NCI-H345 (cell line): ENCODE measurements around the gene FDXACB1.
"Not testable (repeated sequence)": the region's sequence is repeated elsewhere in the genome, so short reads cannot be mapped to it uniquely, and the experiment has no call there.

Source experiments
- DNase-seq: peaks from one replicate; lab custom pipeline; 2025; lab: John Stamatoyannopoulos, UW

The FDXACB1 gene

DNA sequence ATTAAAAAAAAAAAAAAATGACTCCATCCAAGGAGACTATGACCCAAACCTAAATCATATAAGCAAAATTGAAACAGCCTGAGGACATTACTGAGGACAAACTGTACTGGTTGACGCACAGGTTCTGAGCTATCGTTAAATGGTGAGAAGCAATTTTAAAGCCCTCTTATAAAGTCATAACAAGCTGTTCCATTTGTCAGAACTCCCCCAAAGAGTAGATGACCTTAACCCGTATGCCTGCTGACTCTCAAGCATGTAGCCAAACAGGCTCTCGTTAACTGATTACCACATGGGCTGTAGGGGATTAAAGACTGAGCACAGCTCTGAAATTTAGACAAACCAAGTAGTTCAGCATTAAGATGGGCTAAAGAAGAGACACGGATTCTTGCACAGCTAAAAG lies 30.4 kb upstream of the FDXACB1 start:
- no peak for DNase-seq

DNA sequence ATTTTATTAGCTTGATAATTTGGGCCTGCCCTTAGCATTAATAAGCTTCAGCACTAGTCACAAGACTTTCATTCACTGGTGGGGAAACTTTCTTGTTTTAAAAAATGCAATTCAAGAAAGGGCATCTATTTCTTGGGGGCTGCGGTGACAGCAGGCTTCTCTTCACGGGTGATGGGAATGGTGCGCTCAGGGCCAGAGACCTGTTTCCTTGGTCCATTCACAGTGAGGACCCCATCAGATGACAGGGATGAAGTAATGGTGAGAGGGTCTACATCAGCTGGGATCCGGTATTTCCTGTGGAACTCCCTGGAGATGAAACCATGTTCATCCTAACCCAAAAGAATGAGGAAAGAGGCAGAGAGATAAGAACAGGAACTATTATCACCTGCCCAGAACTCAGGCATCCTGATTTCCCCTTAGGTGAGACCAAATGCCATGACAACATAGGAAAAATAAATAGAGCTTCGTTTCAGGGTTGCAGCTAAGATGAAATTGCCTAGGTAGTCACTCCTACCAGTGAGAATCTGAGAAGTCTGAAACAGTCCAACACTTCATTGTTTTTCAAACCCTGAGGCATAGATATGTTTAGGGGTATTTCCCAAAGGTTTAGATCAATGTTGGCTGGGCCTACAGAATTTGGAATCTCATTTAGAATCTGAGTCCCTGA lies 29.8 kb upstream of the FDXACB1 start:
- no peak for DNase-seq

GRCh38 chr11:111906680-111907079 lies 27.7 kb upstream of the FDXACB1 start:
- DNase-seq = no peak

DNA sequence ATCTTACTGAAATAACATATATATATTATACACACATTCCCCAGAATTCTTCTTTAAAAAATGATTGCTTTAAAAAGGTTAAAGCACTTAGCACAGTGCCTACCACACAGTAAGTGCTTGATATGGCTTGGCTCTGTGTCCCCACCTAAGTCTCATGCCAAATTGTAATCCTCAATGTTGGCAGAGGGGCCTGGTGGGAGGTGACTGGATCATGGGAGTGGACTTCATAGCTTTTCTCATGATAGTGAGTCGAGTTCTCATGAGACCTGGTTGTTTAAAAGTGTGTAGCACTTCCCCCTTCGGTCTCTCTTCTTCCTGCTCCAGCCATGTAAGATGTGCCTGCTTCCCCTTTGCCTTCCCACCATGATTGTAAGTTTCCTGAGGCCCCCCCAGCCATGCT lies 26.4 kb upstream of the FDXACB1 start:
- DNase-seq = no peak

DNA sequence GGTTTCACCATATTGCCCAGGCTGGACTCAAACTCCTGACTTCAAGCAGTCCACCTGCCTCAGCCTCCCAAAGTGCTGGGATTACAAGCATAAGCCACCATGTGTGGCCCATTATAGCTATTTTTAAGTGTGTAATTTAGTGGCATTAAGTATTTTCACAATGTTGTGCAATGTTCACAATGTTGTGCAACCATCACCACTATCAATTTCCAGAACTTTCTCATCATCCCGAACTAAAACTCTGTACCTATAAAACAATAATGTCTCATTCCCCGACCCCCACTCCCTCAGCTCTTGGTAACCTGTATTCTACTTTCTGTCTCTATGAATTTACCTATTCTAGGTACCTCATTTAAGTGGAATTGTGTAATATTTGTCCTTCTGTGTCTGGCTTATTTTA lies 7.9 kb upstream of the FDXACB1 start:
- no peak for DNase-seq

DNA sequence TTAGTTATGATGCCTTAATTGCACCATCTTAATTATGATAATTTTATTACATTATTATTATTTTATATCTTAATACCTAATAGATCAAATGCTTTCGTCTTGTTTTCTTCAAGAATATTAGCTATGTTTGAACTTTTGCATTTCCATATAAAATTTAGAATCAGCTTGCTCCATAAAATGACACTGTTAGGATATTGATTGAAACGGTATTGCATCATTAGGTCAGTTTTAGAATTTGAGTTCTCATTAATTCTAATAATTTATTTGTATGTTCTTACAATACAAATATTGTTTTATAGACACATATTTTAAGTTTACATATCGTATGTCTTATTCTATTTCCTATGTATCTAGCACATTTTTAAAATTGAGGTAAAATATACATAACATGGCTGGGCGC lies 7.1 kb upstream of the FDXACB1 start:
- DNase-seq = no peak

DNA sequence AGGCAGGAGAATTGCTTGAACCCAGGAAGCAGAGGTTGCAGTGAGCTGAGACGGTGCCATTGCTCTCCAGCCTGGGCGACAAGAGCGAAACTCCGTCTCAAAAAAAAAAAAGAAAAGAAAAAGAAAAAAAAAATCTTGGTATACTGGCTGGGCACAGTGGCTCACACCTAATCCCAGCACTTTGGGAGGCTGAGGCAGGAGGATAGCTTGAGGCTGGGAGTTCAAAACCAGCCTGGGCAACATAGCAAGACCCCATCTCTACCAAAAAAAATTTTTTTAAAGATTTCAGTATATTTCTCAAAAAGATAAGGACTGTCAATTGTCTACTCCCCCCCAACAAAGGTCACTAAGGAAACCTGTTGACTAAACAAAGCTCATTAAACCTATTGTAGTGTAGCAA lies 6.1 kb upstream of the FDXACB1 start:
- DNase-seq = not testable (repeated sequence)

DNA sequence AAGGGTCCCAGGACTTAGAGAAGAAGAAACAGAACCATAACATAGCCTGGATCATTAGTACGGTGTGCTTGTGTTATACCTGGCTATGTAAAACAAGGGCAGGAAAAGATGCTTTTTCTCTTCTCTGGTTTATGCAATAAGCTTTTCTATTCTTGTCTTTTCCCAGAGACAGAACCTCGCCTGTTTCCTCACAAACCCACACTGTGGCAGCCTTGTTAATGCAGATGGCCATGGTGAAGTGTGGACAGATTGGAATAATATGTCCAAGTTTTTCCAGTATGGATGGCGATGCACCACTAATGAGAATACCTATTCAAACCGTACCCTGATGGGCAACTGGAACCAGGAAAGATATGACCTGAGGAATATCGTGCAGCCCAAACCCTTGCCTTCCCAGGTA lies 3.2 kb upstream of the FDXACB1 start:
- no peak for DNase-seq

DNA sequence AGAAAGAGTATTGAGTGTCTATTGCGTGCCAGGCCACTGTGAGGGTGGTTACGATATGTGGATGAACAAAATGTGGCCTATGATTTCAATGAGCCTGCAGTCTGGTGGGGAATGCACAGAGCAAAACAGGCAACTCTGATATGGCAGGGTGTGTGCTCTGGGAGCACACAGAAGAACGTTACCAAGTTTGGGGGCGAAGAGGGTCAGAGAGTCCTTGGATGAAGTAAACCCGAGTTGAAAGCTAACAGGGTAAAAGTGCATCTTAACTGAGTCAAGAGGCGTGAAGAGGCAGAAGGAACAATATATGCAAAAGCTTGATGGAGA lies 634 bp upstream of the FDXACB1 start:
- DNase-seq = no peak

- DNase-seq = peak; percentile 57
Observed at GRCh38 chr11:111878385-111878848, 548 bp downstream of the FDXACB1 start.

DNA sequence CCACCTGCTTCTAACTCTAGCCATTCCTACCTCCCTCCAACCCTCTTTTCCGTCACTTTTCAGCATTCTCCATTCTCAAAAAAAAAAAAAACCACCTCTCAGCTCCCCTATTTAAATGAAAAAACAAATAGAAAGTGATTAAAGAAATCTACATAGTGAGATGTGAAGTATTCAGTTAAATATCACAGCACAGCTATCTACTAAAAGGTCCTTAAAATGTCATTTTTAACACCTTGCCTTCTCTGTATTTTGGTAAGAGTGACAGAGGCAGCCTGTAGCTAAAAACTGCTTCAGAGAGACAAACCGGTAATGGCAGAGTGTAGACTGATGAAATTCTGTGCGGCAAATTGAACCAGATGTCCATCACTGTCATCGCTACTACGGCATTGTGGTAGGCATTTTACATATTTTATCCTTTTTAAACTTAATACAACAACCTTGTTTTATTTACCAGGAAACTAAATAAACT lies 7.2 kb downstream of the FDXACB1 start:
- DNase-seq = no peak

GRCh38 chr11:111870886-111871692 lies 7.9 kb downstream of the FDXACB1 start, which contains the start of gene ALG9:
Gene ALG9, minus strand, starts transcription at chr11:111871581. Its CDS starts 99 bp downstream, at chr11:111871482.
- peak; percentile 74 for DNase-seq

- DNase-seq = no peak
Observed at GRCh38 chr11:111870522-111870885, 8.5 kb downstream of the FDXACB1 start.

DNA sequence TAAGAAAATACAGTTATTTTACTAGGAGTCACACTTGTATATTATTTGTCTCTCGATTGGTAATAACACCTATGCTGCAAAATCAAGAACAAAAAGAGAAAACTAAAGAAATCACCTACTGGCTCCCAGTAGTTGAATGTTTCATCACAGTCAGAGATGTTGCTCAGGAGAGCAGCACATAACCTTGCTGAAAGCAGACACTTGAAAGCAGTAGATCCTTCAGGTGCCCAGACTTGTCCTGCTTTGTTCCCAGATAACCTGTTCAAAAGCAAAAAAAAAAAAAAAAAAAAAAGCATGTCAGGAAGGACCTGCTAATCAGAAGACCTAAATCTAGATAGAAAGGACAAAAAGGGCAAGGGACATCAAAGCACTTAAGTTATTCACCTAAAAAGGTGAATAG lies 8.9 kb downstream of the FDXACB1 start:
- no peak for DNase-seq

- no peak for DNase-seq
Observed at GRCh38 chr11:111860257-111860656, 18.7 kb downstream of the FDXACB1 start.

- DNase-seq = no peak
Observed at GRCh38 chr11:111855506-111855905, 23.5 kb downstream of the FDXACB1 start.

DNA sequence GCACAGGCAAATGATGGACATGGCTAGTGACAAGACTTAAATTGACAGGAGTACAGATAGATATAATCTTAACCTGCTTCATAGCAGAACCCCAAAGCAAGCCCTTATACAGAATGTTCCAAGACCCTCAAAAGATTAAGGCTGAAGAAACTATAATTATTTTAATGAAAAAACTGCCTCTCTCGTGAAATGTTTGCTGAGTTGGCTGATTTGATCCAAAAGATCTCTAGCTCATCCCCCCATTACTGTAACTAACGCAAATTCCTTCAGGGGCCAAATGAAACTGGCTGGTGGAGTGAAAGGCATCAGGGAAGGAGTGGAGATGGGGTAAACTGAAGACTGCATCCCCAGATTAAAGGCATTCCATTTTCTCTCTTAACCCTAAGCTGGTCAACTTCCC lies 26.9 kb downstream of the FDXACB1 start:
- no peak for DNase-seq

GRCh38 chr11:111851636-111852035 lies 27.3 kb downstream of the FDXACB1 start:
- DNase-seq = no peak

- DNase-seq = no peak
Observed at GRCh38 chr11:111851067-111851466, 27.9 kb downstream of the FDXACB1 start.

- DNase-seq = no peak
Observed at GRCh38 chr11:111849631-111850030, 29.3 kb downstream of the FDXACB1 start.

DNA sequence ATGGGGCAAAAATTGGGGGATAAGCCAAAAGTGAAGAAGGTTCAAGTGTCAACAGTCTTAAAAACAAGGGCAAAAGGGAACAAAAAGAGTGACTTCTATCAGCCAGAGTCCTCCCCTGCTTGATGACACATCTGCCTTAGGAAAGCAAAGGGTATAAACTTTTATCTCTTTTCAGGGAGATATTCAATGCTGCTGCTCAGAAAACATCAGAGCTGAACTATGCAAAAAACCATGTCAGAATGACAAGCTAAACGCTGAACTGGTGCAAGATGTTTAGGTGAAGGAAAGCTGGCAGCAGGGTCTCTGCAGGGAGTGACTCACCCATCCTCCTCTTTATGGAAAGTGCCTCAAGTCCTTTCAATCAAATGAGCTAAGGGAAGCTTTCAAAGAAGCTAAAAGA lies 32.3 kb downstream of the FDXACB1 start:
- DNase-seq = no peak

- no peak for DNase-seq
Observed at GRCh38 chr11:111846063-111846462, 32.9 kb downstream of the FDXACB1 start.

DNA sequence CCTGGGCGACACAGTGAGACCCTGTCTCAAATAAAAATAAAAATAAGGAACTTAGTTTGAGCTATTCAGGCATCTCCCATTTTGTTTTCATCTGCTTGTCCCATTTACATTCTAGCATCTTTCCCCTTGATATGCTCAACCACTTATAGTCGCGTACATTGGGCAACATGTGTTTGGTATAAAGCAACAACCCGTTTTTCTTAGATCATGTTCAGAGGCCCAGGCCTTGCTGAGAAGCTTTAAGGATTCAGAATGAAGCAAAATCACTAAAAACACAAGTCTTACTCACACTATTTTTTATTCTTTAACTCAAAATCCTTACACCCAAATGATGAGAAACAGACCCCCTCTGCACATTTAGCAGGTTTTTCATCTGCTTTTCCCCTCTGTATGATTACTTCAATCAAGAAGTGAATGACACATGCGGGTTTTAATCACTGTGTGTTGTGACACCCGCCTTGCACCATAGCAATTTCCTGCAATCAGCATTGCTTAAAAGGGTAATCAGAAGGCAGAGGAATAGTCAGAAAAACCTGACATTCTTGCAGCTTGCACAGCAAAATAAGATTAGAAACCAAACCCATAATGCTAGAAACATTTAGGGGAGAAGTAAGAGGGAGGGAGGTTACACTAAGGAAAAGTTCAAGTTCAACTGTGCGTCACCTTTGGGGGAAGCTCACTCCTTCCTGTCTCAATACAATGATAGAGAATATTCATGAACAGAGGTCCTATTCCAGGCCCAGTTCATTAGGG lies 33.5 kb downstream of the FDXACB1 start:
- no peak for DNase-seq
